IMR-90 (cell line): Measurements from ENCODE around the gene STAT6.

Experiments used
- MAFK ChIP-seq: IDR thresholded peaks from 2 replicates; pipeline ENCODE4 v1.6.1; 2012; ENCODE audit warnings: low read depth, low read length, improper control_type of control experiment
- MXI1 ChIP-seq: IDR thresholded peaks from 2 replicates; pipeline ENCODE4 v1.6.1; 2012; ENCODE audit warnings: low read depth, mild to moderate bottlenecking, low read length, moderate library complexity, borderline replicate concordance
- POLR2A ChIP-seq: IDR thresholded peaks from 2 replicates; pipeline ENCODE4 v1.6.1; 2012; ENCODE audit warnings: mild to moderate bottlenecking, low read depth, low read length
- RAD21 ChIP-seq: IDR thresholded peaks from 2 replicates; pipeline ENCODE4 v1.6.1; 2012; ENCODE audit warnings: low read length, improper control_type of control experiment
- RCOR1 ChIP-seq: IDR thresholded peaks from 2 replicates; pipeline ENCODE4 v1.6.1; 2012; ENCODE audit warnings: mild to moderate bottlenecking, low read length, improper control_type of control experiment; ENCODE audit not compliant: insufficient replicate concordance
- TF ChIP-seq, protein P1 (sequence below): conservative IDR thresholded peaks from 2 replicates; pipeline ENCODE4 v1.5.1; 2012; ENCODE audit warnings: mild to moderate bottlenecking, low read depth, low read length, improper control_type of control experiment

DNA sequence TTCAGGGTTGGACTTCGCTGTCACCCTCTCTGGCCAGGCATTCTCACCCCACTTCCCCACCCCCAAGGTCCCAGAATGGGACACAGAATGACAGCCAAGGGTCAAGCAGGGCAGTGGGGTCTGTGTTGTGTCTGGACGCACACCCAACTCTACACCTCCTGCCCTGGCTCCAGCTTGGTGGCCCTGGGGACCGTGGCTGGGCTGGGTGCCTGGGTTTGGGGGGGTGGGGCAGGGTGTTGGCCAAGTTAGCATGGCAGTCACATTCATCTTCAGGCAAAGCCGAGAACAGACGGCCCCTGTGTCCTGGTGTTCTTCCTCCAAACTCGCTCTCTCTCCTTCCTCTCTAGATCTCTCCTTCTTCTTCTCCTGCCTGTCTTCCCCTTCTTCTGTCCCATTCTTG is 22.8 kb upstream of the STAT6 start:
- TF ChIP-seq, protein P1, sequence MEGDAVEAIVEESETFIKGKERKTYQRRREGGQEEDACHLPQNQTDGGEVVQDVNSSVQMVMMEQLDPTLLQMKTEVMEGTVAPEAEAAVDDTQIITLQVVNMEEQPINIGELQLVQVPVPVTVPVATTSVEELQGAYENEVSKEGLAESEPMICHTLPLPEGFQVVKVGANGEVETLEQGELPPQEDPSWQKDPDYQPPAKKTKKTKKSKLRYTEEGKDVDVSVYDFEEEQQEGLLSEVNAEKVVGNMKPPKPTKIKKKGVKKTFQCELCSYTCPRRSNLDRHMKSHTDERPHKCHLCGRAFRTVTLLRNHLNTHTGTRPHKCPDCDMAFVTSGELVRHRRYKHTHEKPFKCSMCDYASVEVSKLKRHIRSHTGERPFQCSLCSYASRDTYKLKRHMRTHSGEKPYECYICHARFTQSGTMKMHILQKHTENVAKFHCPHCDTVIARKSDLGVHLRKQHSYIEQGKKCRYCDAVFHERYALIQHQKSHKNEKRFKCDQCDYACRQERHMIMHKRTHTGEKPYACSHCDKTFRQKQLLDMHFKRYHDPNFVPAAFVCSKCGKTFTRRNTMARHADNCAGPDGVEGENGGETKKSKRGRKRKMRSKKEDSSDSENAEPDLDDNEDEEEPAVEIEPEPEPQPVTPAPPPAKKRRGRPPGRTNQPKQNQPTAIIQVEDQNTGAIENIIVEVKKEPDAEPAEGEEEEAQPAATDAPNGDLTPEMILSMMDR: no peak
- TF ChIP-seq POLR2A: no peak
- no peak for TF ChIP-seq MXI1
- TF ChIP-seq RAD21: no peak
- TF ChIP-seq MAFK: no peak
- no peak for TF ChIP-seq RCOR1
